OCI-LY7 (cell line): Measurements from ENCODE around the gene COPA. TPM values are rescaled to one million over a fixed set of nuclear protein-coding genes. Genes with fewer than 3 reads are reported as not detected.

Experiments
- BruUV-seq: library from RNA; stranded (reverse); fragments of 400-500 nt; replicated peaks from 2 replicates; lab custom pipeline; 2021; lab: Mats Ljungman, UMichigan
- CTCF ChIA-PET: fragments of 300-600 bp; sonication (Branson Sonifier 250); formaldehyde crosslinking; loops from one replicate; lab custom pipeline; 2022; ENCODE audit warnings: antibody characterized with exemption; ENCODE audit not compliant: unreplicated experiment; lab: Charles Lee
- POLR2A ChIA-PET: fragments of 300-600 bp; sonication (Branson Sonifier 250); formaldehyde crosslinking; loops from one replicate; lab custom pipeline; 2022; ENCODE audit warnings: antibody characterized with exemption; lab: Charles Lee
- DNase-seq: peaks from one replicate; pipeline ENCODE4 v3.0.0-alpha.2; 2015; ENCODE audit warnings: low spot score
- H2AFZ ChIP-seq: fragments of 200-600 bp; sonication (generic), shearing (Covaris generic); 2 replicates; pipeline ENCODE4 v1.6.1; 2014; ENCODE audit warnings: mild to moderate bottlenecking, antibody characterized with exemption, low read length, moderate library complexity
- H3K27ac ChIP-seq: fragments of 200-600 bp; sonication (generic); 2 replicates; pipeline ENCODE4 v1.5.1; 2014; ENCODE audit warnings: mixed run types, low read depth, mild to moderate bottlenecking, moderate library complexity, low read length, inconsistent platforms; ENCODE audit not compliant: poor library complexity, severe bottlenecking
- H3K36me3 ChIP-seq: fragments of 200-600 bp; sonication (generic); 2 replicates; pipeline ENCODE4 v1.6.1; 2014; ENCODE audit warnings: mild to moderate bottlenecking, antibody characterized with exemption, low read length, moderate library complexity, mixed read lengths; ENCODE audit not compliant: insufficient read depth
- H3K4me1 ChIP-seq: fragments of 200-600 bp; sonication (generic); 2 replicates; pipeline ENCODE4 v1.5.1; 2014; ENCODE audit warnings: mild to moderate bottlenecking, low read length; ENCODE audit not compliant: insufficient read depth, poor library complexity, severe bottlenecking
- H3K4me2 ChIP-seq: fragments of 200-600 bp; sonication (generic); 2 replicates; pipeline ENCODE4 v1.6.1; 2014; ENCODE audit warnings: mild to moderate bottlenecking, low read length
- H3K4me3 ChIP-seq: fragments of 200-600 bp; sonication (generic); 2 replicates; pipeline ENCODE4 v1.5.1; 2014; ENCODE audit warnings: mild to moderate bottlenecking, low read depth, low read length; ENCODE audit not compliant: poor library complexity, severe bottlenecking
- H3K79me2 ChIP-seq: fragments of 200-600 bp; sonication (generic); 2 replicates; pipeline ENCODE4 v1.6.1; 2016; ENCODE audit warnings: low read depth, mild to moderate bottlenecking, low read length, moderate library complexity, mixed read lengths; ENCODE audit not compliant: insufficient read depth
- H3K9me2 ChIP-seq: fragments of 200-600 bp; sonication (generic); 2 replicates; pipeline ENCODE4 v1.6.1; 2016; ENCODE audit warnings: mild to moderate bottlenecking, low read length, mixed read lengths; ENCODE audit not compliant: insufficient read depth
- H3K9me3 ChIP-seq: fragments of 200-600 bp; sonication (generic); 2 replicates; pipeline ENCODE4 v1.6.1; 2014; ENCODE audit warnings: mild to moderate bottlenecking, mixed run types, low read length, mixed read lengths
- H4K20me1 ChIP-seq: fragments of 200-600 bp; sonication (generic); 2 replicates; pipeline ENCODE4 v1.6.1; 2014; ENCODE audit warnings: mild to moderate bottlenecking, antibody characterized with exemption, low read length, moderate library complexity, mixed read lengths; ENCODE audit not compliant: insufficient read depth
- EZH2phosphoT487 ChIP-seq: fragments of 200-600 bp; sonication (generic); IDR thresholded peaks from 2 replicates; pipeline ENCODE4 v1.6.1; 2018; ENCODE audit warnings: low read depth, borderline replicate concordance, mild to moderate bottlenecking, mixed run types, antibody characterized with exemption, low read length, moderate library complexity, mixed read lengths
- intact Hi-C: fragments of 100-400 bp; cut with micrococcal nuclease; formaldehyde crosslinking; loops from one replicate; pipeline ENCODE4 v1.10.0; 2022; ENCODE audit not compliant: unreplicated experiment
- total RNA-seq, 2 experiments: library from RNA; depleted of rRNA in 1 of 2; stranded (reverse); fragments of >200 nt in 1 of 2; shearing (Covaris generic) in 1 of 2; gene quantifications; 2 replicates each; pipeline ENCODE4 v1.2.3, GENCODE V29; 2014 to 2022
- TF ChIP-seq, protein P1 (sequence below): fragments of 200-600 bp; sonication (generic); conservative IDR thresholded peaks from 2 replicates; pipeline ENCODE4 v1.5.1; 2014; ENCODE audit warnings: mild to moderate bottlenecking, antibody characterized with exemption, low read length, moderate library complexity, mixed read lengths

COPA gene
- total RNA-seq, 2 experiments from 2014 or later: 74.2 to 138 TPM

DNA sequence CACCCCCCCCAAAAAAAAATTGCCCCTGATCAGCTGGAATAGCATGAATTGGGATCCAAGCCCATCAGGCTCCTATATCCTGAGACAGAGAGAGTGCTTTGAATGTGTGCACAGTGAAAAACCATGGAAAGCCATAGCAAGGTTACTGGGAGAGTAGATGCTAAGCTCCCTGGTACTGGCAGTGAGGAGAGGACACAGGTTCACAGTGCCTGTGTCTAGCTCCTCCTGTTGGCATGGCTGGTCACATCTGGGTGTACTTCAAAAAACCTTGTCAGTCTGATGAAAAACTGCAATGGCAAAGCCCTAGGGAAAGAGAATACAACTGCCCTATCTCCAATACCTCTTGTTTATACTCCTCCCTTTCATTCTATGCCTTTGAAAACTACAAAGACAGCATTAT is 12.9 kb downstream of the COPA start:
- intact Hi-C loops: no loop called here
- Histone ChIP-seq H3K9me2 (no peaks in the 10 kb centered on the region), H3K4me2 (no peak overlapping the region), H3K9me3 (no peaks in the 10 kb centered on the region), H3K27ac (no peak overlapping the region), H3K36me3 (peaks cover 99% of the 10 kb centered on the region), H3K4me1 (no peaks in the 10 kb centered on the region), H2AFZ (no peak overlapping the region), H3K4me3 (no peak overlapping the region), H4K20me1 (no peaks in the 10 kb centered on the region), H3K79me2 (no peaks in the 10 kb centered on the region)
- TF ChIP-seq, protein P1, sequence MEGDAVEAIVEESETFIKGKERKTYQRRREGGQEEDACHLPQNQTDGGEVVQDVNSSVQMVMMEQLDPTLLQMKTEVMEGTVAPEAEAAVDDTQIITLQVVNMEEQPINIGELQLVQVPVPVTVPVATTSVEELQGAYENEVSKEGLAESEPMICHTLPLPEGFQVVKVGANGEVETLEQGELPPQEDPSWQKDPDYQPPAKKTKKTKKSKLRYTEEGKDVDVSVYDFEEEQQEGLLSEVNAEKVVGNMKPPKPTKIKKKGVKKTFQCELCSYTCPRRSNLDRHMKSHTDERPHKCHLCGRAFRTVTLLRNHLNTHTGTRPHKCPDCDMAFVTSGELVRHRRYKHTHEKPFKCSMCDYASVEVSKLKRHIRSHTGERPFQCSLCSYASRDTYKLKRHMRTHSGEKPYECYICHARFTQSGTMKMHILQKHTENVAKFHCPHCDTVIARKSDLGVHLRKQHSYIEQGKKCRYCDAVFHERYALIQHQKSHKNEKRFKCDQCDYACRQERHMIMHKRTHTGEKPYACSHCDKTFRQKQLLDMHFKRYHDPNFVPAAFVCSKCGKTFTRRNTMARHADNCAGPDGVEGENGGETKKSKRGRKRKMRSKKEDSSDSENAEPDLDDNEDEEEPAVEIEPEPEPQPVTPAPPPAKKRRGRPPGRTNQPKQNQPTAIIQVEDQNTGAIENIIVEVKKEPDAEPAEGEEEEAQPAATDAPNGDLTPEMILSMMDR: no peak
- TF ChIP-seq EZH2phosphoT487: no peak
- ChIA-PET POLR2A (interaction anchor here (1.0 kb wide), 1 partner anchor 26 kb away, joined by 3 read pairs; no protein-coding TSS in a partner anchor), CTCF (interaction anchor here (0.6 to 1.1 kb wide), 2 partner anchors 11 to 36 kb away, joined by 3 to 9 read pairs; no protein-coding TSS in a partner anchor)
- no TSS peak for BruUV-seq
- DNase-seq: no peak

DNA sequence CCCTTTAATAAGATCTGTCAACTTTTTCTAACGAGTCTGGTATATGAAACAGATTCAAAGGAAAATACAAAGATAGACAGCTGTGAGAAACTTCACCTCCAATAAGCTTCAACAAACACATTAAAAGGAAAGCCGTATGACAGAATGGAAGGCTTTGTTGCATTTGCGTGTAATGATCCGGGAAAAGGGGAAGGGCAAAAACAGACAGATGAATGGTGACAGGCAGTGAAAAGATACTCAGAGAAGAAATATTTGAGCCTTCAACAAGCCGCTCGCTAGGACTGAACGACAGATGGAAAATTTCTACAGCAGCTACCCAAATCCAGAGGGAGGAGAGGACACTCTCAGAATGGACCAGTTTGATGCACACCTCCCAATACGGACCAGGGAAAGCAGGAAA is 14.9 kb downstream of the COPA start:
- Histone ChIP-seq H3K4me2 (no peak overlapping the region), H3K9me2 (no peaks in the 10 kb centered on the region), H3K4me3 (no peak overlapping the region), H3K4me1 (no peaks in the 10 kb centered on the region), H2AFZ (no peak overlapping the region), H3K27ac (no peak overlapping the region), H3K9me3 (no peaks in the 10 kb centered on the region), H3K79me2 (no peaks in the 10 kb centered on the region), H4K20me1 (no peaks in the 10 kb centered on the region), H3K36me3 (peaks cover 99% of the 10 kb centered on the region)
- no TSS peak for BruUV-seq
- intact Hi-C loops: no loop called here
- POLR2A ChIA-PET: interaction anchor here (0.6 to 2.3 kb wide), 5 partner anchors 15 to 206 kb away, joined by 3 to 6 read pairs (median 3); partner anchors contain the start of genes COPA and NCSTN
- TF ChIP-seq, protein P1: no peak
- TF ChIP-seq EZH2phosphoT487: no peak
- DNase-seq: no peak
- CTCF ChIA-PET: interaction anchor here (1.1 kb wide), 1 partner anchor 36 kb away, joined by 4 read pairs; no protein-coding TSS in a partner anchor

DNA sequence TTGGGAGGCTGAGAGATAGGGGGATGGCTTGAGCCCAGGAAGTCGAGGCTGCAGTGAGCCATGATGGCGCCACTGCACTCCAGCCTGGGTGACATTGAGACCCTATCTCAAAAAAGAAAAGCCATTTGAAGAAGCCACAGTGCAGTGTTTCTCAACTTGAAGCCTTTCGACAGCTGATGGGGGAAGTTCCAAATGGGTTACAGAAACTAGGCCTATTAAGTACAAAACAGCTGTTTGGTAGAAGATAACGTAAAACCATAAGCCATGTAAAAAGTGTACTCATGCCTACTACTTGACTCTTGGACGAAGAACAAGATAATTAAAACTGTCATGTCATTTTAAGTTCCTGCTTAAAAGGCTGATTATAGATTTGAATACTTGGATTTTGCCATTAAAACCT is 16.6 kb downstream of the COPA start:
- CTCF ChIA-PET: no interaction called here
- intact Hi-C loops: no loop called here
- H3K9me3 ChIP-seq: no peaks in the 10 kb centered on the region
- H3K4me3 ChIP-seq: no peak overlapping the region
- no peak overlapping the region for H2AFZ ChIP-seq
- peaks cover 99% of the 10 kb centered on the region for H3K36me3 ChIP-seq
- POLR2A ChIA-PET: no interaction called here
- H3K9me2 ChIP-seq: no peaks in the 10 kb centered on the region
- no TSS peak for BruUV-seq
- TF ChIP-seq EZH2phosphoT487: no peak
- TF ChIP-seq, protein P1: no peak
- no peak overlapping the region for H3K27ac ChIP-seq
- DNase-seq: no peak
- no peaks in the 10 kb centered on the region for H4K20me1 ChIP-seq
- H3K4me1 ChIP-seq: no peaks in the 10 kb centered on the region
- no peak overlapping the region for H3K4me2 ChIP-seq
- no peaks in the 10 kb centered on the region for H3K79me2 ChIP-seq
